Panc1 (cell line): ENCODE data around the gene PCDHGC5. TPM values are rescaled to one million over a fixed set of nuclear protein-coding genes. Genes with fewer than 3 reads are reported as not detected.
A peak's percentile ranks its signal among the peaks of the same experiment; 100 is the strongest.

Experiments used
- ATAC-seq: fragments of 200-7000 bp; cut with Tn5 transposase; 2 replicates; pipeline ENCODE4 v1.9.1; 2020; ENCODE audit warnings: mild to moderate bottlenecking, moderate library complexity
- BruUV-seq: library from RNA; stranded (reverse); fragments of 400-500 nt; replicated peaks from 2 replicates; lab custom pipeline; 2021; lab: Mats Ljungman, UMichigan
- CTCF ChIA-PET: fragments of 300-600 bp; sonication (Branson Sonifier 250); formaldehyde crosslinking; loops from one replicate; lab custom pipeline; 2022; ENCODE audit warnings: antibody characterized with exemption; lab: Charles Lee
- POLR2A ChIA-PET: fragments of 300-600 bp; sonication (Branson Sonifier 250); formaldehyde crosslinking; loops from one replicate; lab custom pipeline; 2022; ENCODE audit warnings: antibody characterized with exemption; lab: Charles Lee
- DNase-seq: peaks from one replicate; pipeline ENCODE4 v3.0.0-alpha.2; 2010; ENCODE audit warnings: low read depth, low spot score
- H3K27ac ChIP-seq: 2 replicates; pipeline ENCODE4 v1.5.1; 2011; ENCODE audit warnings: mild to moderate bottlenecking, low read length, inconsistent platforms
- H3K27me3 ChIP-seq: fragments of 200-500 bp; sonication (Bioruptor generic); 2 replicates; pipeline ENCODE4 v1.6.0; 2014; ENCODE audit warnings: low read length, inconsistent platforms; ENCODE audit not compliant: control insufficient read depth, insufficient read depth
- H3K36me3 ChIP-seq: fragments of 200-500 bp; sonication (Bioruptor generic); 2 replicates; pipeline ENCODE4 v1.5.1; 2014; ENCODE audit warnings: inconsistent platforms, mild to moderate bottlenecking, low read length, moderate library complexity; ENCODE audit not compliant: control insufficient read depth, insufficient read depth
- H3K4me1 ChIP-seq: 2 replicates; pipeline ENCODE4 v1.5.1; 2011; ENCODE audit warnings: inconsistent platforms, mild to moderate bottlenecking, low read length, moderate library complexity; ENCODE audit not compliant: control insufficient read depth, insufficient read depth
- H3K4me3 ChIP-seq, 2 experiments: 2 replicates each; pipeline ENCODE4 v1.5.1; 2011 to 2012; ENCODE audit warnings: low read depth in 2 of 2, low read length in 2 of 2, mild to moderate bottlenecking in 2 of 2, inconsistent platforms in 1 of 2, moderate library complexity in 1 of 2
- H3K9me3 ChIP-seq: fragments of 200-500 bp; sonication (Bioruptor generic); 2 replicates; pipeline ENCODE4 v1.5.1; 2014; ENCODE audit warnings: low read depth, mild to moderate bottlenecking, inconsistent platforms, low read length, moderate library complexity; ENCODE audit not compliant: control insufficient read depth, insufficient read depth
- POLR2AphosphoS5 ChIP-seq: IDR thresholded peaks from 2 replicates; pipeline ENCODE4 v1.6.1; 2012; ENCODE audit warnings: mild to moderate bottlenecking, low read depth, low read length, moderate library complexity
- SIN3A ChIP-seq: IDR thresholded peaks from 2 replicates; pipeline ENCODE4 v1.6.1; 2012; ENCODE audit warnings: low read depth, mild to moderate bottlenecking, low read length, moderate library complexity, borderline replicate concordance; ENCODE audit not compliant: insufficient read depth
- TCF7L2 ChIP-seq: IDR thresholded peaks from 2 replicates; pipeline ENCODE4 v1.6.1; 2011; ENCODE audit warnings: mild to moderate bottlenecking, low read depth, low read length, inconsistent platforms
- in situ Hi-C: cut with HindIII; loops from 2 replicates; pipeline ENCODE4 v1.10.0; 2016; ENCODE audit warnings: low sequenced_read_pairs, low pct_unique_long_range_greater_than_20kb
- intact Hi-C: fragments of 100-400 bp; cut with micrococcal nuclease; formaldehyde crosslinking; loops from one replicate; pipeline ENCODE4 v1.10.0; 2022; ENCODE audit not compliant: unreplicated experiment
- total RNA-seq: library from RNA; stranded (reverse); gene quantifications from one replicate; pipeline ENCODE4 v1.2.1, GENCODE V29; 2021; ENCODE audit not compliant: unreplicated experiment
- TF ChIP-seq, protein P1 (sequence below), 2 experiments: IDR thresholded peaks; 2 replicates each; pipeline ENCODE4 v1.6.1; 2011 to 2012; ENCODE audit warnings: low read depth in 2 of 2, control low read depth in 1 of 2, low read length in 1 of 2, mild to moderate bottlenecking in 1 of 2, moderate library complexity in 1 of 2; ENCODE audit not compliant: insufficient read depth in 1 of 2
- TF ChIP-seq, protein P2 (sequence below): fragments of 450-650 bp; IDR thresholded peaks from 2 replicates; pipeline ENCODE4 v1.5.1; 2017; ENCODE audit warnings: mild to moderate bottlenecking

PCDHGC5 gene
- total RNA-seq, 1 experiment from 2014 or later: 0.36 TPM

DNA sequence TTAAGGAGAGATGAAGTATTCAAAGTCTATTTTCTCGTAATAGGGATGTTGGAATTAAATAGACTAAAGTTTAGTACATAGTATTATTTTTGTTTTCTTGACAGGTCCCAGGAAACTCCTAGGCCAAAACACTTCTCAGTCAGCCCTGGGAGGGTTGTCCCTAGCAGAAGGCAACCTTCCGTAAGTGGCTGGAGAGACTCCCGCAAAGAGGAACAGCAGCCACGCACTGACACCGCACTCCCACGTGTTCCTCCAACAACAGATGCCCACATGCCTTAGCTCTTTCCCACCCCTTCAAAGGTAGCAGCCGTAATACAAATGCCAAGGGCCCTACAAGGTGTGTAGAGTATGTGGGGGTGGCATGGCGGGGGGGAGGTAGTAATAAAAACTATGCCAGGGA, 28.4 kb downstream of the PCDHGC5 start:
- intact Hi-C loops (no loop called here), in situ Hi-C loops (no loop called here)
- no TSS peak for BruUV-seq
- H3K27me3 ChIP-seq: no peaks in the 10 kb centered on the region
- no peak overlapping the region for H3K4me3 ChIP-seq
- ChIA-PET POLR2A (interaction anchor here (0.6 kb wide), 1 partner anchor 413 kb away, joined by 3 read pairs; no protein-coding TSS in a partner anchor), CTCF (interaction anchor here (1.1 kb wide), 1 partner anchor 42 kb away, joined by 3 read pairs; no protein-coding TSS in a partner anchor)
- ATAC-seq: no peak
- no peak overlapping the region for H3K27ac ChIP-seq
- H3K9me3 ChIP-seq: no peaks in the 10 kb centered on the region; the same call in 1 of the 2 replicates
- TF ChIP-seq POLR2AphosphoS5 (no peak), SIN3A (no peak), TCF7L2 (no peak)
- TF ChIP-seq, protein P1, sequence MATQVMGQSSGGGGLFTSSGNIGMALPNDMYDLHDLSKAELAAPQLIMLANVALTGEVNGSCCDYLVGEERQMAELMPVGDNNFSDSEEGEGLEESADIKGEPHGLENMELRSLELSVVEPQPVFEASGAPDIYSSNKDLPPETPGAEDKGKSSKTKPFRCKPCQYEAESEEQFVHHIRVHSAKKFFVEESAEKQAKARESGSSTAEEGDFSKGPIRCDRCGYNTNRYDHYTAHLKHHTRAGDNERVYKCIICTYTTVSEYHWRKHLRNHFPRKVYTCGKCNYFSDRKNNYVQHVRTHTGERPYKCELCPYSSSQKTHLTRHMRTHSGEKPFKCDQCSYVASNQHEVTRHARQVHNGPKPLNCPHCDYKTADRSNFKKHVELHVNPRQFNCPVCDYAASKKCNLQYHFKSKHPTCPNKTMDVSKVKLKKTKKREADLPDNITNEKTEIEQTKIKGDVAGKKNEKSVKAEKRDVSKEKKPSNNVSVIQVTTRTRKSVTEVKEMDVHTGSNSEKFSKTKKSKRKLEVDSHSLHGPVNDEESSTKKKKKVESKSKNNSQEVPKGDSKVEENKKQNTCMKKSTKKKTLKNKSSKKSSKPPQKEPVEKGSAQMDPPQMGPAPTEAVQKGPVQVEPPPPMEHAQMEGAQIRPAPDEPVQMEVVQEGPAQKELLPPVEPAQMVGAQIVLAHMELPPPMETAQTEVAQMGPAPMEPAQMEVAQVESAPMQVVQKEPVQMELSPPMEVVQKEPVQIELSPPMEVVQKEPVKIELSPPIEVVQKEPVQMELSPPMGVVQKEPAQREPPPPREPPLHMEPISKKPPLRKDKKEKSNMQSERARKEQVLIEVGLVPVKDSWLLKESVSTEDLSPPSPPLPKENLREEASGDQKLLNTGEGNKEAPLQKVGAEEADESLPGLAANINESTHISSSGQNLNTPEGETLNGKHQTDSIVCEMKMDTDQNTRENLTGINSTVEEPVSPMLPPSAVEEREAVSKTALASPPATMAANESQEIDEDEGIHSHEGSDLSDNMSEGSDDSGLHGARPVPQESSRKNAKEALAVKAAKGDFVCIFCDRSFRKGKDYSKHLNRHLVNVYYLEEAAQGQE (IDR thresholded peaks at IDR 0.05; ENCODE audit: insufficient read depth in 1 of 2, low read depth in 2 of 2, low read length in 1 of 2): no peak
- TF ChIP-seq, protein P2, sequence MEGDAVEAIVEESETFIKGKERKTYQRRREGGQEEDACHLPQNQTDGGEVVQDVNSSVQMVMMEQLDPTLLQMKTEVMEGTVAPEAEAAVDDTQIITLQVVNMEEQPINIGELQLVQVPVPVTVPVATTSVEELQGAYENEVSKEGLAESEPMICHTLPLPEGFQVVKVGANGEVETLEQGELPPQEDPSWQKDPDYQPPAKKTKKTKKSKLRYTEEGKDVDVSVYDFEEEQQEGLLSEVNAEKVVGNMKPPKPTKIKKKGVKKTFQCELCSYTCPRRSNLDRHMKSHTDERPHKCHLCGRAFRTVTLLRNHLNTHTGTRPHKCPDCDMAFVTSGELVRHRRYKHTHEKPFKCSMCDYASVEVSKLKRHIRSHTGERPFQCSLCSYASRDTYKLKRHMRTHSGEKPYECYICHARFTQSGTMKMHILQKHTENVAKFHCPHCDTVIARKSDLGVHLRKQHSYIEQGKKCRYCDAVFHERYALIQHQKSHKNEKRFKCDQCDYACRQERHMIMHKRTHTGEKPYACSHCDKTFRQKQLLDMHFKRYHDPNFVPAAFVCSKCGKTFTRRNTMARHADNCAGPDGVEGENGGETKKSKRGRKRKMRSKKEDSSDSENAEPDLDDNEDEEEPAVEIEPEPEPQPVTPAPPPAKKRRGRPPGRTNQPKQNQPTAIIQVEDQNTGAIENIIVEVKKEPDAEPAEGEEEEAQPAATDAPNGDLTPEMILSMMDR: no peak
- DNase-seq: no peak
- H3K4me1 ChIP-seq: peaks cover 50% of the 10 kb centered on the region
- peaks cover 5% of the 10 kb centered on the region for H3K36me3 ChIP-seq

DNA sequence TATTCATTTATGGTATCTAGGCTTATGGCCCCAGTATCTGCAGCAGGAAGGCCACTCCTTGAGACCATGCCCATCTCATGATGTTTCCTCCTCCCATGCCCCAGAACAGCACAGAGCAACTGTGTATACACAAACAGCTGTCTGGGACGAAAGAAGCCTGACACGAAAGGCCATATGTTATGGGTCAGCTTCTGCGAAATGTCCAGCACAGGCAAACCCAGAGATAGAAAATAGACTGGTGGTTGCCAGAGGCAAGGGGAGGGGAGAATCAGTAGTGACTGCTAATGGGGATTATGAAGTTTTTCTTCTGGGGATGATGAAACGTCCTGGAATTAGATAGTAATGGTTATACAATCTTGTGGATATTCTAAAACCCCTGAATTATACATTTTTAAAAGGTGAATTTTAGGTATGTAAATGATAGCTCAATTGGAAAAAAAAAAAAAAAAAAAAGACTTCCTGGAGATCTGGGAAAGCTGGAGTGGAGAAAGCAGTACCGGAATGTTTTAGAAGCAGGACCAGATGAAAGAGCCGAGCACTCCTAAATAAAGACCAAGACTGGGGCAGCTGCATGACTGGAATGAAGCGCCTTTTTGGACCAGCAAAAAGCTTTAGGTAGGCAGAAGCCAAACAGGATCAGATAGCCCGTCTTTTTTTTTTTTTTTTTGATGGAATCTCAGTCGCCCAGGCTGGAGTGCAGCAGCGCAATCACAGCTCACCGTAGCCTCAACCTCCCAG, 29.2 kb downstream of the PCDHGC5 start:
- H3K27me3 ChIP-seq: no peaks in the 10 kb centered on the region
- H3K9me3 ChIP-seq: no peaks in the 10 kb centered on the region; the same call in 1 of the 2 replicates
- TF ChIP-seq, protein P2: no peak
- TF ChIP-seq SIN3A (no peak), TCF7L2 (no peak), POLR2AphosphoS5 (no peak)
- TF ChIP-seq, protein P1 (IDR thresholded peaks at IDR 0.05; ENCODE audit: insufficient read depth in 1 of 2, low read depth in 2 of 2, low read length in 1 of 2): no peak
- ATAC-seq: no peak
- in situ Hi-C loops: no loop called here
- H3K4me1 ChIP-seq: peaks cover 51% of the 10 kb centered on the region
- H3K27ac ChIP-seq: 0 out of 2 replicates have a peak overlapping the region, but pooled peaks have one; percentile 27
- no peak overlapping the region for H3K4me3 ChIP-seq
- peaks cover 5% of the 10 kb centered on the region for H3K36me3 ChIP-seq
- BruUV-seq: no TSS peak
- intact Hi-C loops: no loop called here
- ChIA-PET CTCF (no interaction called here), POLR2A (interaction anchor here (0.6 kb wide), 1 partner anchor 413 kb away, joined by 3 read pairs; no protein-coding TSS in a partner anchor)
- no peak for DNase-seq
